ENCODE data around the gene IREB2.
"Not testable (repeated sequence)": the region's sequence is repeated elsewhere in the genome, so short reads cannot be mapped to it uniquely, and the experiment has no call there.

The IREB2 gene

DNA sequence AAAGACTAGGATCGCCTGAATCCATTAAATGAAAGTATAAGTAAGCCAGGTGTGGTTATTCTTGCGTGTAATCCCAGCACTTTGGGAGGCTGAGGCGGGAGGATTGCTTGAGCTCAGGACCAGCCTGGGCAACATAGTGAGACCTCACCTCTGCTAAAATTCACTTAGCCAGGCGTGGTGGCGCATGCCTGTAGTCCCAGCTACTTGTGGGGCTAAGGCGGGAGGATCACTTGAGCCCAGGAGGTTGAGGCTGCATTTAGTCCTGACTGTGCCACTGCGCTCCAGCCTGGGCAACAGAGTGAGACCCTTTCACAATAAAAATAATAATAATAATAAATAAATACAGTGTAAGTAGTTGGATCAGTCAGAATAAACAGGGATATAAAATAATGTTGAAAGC, 43.9 kb downstream of the IREB2 start:
- no peak for DNase-seq (ENCODE audit: low read depth)

DNA sequence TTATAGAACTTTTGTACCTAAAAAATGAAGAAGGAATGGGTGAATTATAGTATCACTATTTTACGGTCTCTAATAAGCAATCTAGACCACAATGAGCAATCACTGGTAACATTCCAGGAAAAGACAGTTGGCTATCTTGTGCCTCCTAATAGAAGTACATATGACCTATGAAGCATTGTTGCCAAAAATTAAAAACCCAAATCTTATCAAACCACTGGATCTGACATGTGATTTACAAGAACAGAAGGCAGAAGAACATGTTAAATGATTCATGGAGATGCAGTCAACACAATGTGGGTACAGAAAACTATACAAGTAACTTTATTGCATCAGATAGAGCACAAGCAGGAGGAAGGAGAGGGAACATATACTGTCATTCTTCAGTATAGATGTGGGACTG, 54.9 kb downstream of the IREB2 start:
- DNase-seq (ENCODE audit: low read depth), result no peak

DNA sequence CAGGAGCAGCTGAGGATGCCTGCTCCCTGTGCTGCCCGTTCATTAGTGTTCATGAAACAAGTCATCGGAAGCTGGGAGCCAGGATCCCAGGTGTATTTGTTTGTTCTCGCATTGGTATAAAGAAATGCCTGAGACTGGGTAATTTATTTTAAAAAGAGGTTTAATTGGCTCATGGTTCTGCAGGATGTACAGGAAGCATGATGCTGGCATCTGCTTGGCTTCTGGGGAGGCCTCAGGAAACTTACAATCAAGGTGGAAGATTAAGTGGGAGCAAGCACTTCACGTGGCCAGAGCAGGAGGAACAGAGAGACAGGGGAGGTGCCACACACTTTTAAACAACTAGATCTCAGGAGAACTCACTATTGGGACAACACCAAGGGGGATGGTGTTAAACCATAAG, 63.8 kb downstream of the IREB2 start:
- no peak for DNase-seq (ENCODE audit: low read depth)

DNA sequence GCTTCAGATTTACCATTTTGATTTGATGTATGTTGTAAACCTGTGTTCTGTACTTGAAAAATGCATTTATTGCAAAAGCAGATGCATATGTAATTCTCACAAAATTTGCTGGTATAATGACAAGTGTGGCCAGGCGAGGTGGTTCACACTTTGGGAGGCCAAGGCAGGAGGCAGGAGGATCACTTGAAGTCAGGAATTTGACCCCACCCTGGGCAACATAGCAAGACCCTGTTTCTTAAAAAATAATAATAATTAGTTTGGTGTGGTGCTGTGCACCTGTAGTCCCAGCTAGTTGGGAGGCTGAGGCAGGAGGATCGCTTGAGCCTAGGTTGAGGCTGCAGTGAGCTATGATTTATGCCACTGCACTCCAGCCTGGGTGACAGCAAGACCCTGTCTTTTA, 64.6 kb downstream of the IREB2 start:
- DNase-seq (ENCODE audit: low read depth), result no peak

DNA sequence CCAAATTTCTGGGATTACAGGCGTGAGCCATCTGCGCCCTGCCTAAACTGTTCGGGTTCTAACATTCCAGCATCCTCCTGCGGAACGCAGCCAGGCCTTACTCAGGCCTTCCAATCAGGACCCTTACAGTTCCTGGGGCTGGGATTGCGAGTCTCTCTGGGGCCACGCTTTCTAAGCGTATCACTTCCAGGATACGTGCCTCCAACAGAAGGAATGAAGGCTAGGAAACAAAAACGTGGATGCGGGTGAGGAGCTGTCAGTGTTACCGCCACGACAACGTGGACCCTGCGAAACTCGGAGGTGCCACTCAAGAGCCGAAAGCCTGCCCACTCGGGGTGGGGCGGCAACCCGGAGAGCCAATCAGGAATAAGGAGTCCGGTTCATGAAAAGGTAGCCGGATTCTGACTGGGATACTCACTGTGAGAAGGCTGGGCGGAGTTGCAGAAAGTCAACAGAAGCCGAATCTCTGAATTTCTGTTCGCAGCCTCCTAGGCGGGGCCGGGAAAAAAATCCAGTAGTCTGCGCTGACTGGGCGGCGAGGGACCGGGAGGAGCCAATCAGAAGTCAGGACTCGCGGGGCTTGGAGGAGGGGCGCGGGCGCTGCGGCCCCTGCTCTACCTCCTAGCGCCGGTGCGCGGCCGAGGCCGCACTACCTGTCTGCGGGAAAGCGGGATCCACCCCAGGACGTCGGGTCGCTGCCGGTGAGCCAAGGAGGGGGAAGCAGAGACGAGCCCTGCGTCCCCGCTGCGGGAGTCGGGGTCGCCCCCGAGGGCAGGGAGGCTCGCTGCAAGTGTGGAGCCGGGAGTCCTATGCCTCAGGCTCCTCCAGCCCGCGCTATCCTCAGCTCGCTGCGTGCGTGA, 69.2 kb downstream of the IREB2 start, which contains the start of gene HYKK:
TSS of gene HYKK (plus strand) at position 607 of the 860 bp plus-strand sequence. CDS start 5,512 bp downstream, outside the sequence.
- peak; percentile 68 for DNase-seq (ENCODE audit: low read depth)

DNA sequence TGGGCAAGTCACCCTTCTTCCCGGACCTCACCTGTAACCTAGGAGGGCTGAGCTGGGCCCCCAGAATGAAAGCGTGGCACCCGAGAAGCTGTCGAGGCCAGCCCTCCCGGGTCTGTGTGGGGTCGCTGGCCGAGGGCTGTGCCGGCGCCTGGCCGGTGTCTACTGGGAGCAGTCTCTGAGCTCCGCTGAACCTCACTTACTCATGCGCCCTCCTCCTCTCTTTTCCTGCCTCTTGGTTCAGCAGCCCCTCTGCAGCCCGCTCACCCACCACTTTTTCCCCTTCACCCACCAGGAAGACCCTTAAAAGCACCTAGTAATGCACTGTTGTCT, 69.8 kb downstream of the IREB2 start:
- no peak for DNase-seq (ENCODE audit: low read depth)

DNA sequence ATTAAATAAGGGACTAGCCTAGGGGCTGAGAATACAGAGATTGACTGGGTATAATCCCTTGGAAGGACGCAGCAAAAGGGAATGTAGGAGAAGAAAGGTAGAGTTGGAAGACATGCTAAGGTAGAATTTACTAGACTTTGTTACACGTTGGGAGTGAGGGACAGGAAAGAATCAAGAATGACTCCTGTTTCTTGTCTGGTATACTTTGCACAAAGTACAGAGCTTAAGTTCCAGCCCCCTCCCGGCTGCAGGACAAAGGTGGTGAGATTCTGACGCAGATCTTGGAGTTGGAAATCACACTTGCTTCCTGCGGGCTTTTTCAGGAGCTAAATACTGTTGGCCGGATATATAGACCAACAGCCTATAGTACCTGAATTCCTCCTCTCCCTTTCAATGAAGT, 70.3 kb downstream of the IREB2 start:
- no peak for DNase-seq (ENCODE audit: low read depth)

DNA sequence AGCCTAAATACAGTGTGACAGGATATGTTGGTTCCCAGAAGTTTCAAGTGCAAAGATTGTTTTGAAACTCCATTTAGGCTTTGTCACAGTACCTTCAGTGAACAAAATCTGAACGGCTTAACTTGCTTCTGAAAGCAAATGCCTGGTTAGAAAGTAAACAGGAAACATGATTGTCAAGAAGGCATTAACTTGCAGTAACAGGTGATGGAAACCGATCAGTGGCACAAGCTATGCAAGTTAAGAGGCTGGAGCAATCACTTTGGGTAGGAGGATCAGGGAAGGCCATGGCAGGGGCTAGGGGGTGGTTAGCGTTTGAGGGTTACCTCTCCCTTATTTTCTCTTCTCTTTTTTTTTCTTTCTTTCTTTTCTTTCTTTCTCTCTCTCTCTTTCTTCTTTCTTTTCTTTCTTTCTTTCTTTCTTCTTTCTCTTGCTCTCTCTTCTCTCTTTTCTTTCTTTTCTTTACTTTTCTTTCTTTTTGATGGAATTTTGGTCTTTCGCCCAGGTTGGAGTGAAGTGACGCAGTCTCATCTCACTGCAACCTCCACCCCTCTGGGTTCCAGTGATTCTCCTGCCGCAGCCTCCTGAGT, 71.8 kb downstream of the IREB2 start:
- no peak for DNase-seq (ENCODE audit: low read depth)

DNA sequence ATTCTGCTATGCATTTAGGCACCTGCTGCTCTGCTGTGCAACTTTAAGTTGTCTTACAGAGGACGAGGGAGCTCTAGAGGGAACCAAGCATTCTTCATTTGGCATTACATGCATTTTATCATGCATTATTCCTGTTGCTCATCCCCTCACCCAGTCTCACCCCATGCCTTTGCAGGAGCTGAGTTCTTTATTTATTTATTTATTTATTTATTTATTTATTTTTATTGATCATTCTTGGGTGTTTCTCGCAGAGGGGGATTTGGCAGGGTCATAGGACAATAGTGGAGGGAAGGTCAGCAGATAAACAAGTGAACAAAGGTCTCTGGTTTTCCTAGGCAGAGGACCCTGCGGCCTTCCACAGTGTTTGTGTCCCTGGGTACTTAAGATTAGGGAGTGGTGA, 82.0 kb downstream of the IREB2 start:
- not testable (repeated sequence) for DNase-seq (ENCODE audit: low read depth)

DNA sequence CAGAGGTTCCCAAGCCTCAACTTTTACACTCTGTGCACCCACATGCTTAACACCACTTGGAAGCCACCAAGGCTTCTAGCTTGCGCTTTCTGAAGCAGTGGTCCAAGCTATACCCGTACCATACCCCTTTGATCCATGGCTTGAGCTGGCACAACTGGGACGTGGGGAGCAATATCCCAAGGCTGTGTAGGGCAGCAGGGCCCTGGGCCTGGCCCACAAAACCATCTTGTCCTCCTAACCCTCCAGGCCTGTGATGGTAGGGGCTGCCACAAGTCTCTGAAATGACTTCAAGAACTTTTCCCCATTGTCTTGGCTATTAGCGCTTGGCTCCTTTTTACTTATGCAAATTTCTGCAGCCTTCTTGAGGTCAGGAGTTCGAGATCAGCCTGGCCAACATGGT, 86.2 kb downstream of the IREB2 start:
- DNase-seq (ENCODE audit: low read depth), result no peak

DNA sequence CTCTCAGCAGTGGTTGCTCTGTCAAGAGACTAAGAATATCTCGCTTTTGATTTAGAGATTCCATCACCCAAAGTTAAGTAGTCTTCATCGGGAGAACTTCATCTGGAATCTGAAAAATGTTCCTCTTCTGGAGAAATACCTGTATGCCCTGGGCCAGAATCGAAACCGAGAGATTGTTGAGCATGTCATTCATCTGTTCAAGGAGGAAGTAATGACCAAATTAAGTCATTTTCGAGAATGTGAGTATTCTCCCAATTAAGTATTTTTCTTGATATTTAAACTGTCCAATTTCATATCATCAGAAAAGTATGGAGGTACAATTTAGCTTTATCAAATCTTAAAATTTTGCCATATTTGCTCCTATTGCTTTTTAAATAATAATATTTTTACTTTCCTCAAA, 89.3 kb downstream of the IREB2 start:
- no peak for DNase-seq (ENCODE audit: low read depth)

DNA sequence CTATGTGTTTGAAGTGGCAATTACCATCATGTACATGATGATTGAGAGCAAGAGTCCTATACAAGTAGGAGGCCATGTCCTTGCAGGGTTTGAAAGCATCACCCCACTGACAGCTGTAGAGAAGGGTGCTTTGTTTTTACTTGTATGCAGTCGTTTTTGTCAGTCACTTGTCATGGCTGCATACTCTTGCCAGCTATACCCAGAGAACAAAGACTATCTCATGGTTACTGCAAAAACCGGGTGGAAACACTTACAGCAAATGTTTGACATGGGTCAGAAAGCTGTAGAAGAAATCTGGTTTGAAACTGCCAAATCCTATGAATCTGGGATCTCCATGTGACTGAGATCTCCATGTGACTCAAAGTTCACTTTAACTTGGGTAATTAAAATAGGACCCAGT, 95.3 kb downstream of the IREB2 start:
- no peak for DNase-seq (ENCODE audit: low read depth)

DNA sequence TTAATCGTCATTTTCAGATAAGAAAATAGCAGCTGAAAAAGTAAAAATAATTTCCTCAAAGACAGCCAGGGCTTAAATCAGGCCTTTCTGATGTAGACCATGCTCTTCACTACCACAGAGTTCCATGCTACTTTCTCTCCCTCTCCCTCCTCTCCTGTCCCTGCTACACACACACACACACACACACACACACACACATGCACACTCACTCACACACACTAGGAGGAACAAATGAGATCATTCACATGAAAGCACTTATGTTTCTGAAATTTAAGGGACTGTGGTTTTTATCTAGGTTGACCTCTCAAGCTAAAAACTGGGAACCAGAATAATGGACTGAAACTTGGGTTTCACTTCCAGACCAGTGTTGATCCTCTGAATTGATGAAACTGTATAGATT, 98.1 kb downstream of the IREB2 start:
- DNase-seq (ENCODE audit: low read depth), result no peak

DNA sequence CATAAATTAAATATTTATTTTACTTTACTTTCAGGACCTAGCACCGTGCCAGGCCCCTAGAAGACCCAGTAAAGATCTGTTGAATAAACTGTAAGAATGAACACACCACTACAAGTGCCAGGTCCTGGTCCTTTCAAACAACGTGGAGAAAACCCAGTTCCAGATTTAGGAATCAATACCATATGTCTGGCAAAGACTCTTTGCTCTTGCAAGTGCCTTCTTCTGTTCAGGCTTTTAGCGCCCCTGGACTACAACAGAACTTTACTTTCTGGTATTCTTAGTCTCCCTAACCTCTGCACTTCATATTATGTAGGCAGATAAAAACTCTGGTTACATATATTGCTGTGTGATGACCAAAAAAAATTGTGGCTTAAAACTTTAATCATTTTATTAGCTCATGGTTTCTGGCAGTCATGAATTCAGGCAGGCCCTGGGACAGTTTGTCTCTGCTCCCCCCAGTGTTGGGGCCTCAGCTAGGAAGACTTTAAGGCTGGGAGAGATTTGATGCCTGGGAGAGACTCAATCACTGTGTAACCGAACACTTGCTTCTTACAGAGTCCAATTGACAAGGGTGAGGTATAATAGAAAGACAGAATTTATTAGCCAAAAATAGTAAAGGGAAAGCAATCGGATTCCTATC, 99.4 kb downstream of the IREB2 start:
- DNase-seq (ENCODE audit: low read depth), result no peak

DNA sequence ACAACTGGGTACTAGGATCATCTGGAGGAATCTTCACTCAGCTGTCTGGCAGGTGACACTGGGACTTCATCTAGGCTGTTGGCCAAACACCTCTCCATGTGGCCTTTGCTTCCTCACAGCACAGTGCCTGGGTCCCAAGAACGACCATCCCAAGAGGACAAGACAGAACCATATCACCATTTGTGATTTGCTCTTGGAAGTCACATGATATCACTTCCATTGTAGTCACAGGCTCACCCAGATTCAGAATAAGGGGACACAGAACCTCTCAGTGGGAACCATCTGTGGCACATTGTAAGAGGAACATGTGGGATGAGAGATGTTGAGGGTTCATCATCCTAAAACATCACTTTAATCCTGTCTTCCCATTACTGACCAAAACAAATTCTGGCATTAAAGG, 100.3 kb downstream of the IREB2 start:
- DNase-seq (ENCODE audit: low read depth), result no peak

DNA sequence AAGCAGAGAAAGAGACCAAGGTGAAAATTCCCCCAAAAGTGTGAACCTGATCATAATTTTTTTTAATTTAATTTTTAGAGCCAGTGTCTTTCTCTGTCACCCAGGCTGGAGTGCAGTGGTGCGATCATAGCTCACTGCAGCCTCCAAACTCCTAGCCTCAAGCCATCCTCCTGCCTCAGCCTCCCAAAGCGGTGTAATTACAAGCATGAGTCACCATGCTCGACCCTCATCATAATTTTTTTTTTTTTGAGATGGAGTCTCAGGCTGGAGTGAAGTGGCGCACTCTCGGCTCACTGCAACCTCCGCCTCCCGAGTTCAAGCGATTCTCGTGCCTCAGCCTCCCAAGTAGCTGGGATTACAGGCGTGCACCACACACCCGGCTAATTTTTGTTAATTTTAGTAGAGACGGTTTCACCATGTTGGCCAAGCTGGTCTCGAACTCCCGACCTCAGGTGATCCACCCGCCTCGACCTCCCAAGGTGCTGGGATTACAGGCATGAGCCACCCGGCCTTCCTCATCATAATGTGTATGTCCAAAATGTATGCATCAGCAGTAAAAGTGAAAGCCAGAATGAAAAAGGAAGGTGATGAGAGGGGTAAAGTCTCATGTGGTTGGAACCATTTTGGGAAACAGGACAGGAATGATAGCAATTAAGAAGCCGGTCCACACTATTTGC, 101.6 kb downstream of the IREB2 start:
- DNase-seq (ENCODE audit: low read depth), result not testable (repeated sequence)

DNA sequence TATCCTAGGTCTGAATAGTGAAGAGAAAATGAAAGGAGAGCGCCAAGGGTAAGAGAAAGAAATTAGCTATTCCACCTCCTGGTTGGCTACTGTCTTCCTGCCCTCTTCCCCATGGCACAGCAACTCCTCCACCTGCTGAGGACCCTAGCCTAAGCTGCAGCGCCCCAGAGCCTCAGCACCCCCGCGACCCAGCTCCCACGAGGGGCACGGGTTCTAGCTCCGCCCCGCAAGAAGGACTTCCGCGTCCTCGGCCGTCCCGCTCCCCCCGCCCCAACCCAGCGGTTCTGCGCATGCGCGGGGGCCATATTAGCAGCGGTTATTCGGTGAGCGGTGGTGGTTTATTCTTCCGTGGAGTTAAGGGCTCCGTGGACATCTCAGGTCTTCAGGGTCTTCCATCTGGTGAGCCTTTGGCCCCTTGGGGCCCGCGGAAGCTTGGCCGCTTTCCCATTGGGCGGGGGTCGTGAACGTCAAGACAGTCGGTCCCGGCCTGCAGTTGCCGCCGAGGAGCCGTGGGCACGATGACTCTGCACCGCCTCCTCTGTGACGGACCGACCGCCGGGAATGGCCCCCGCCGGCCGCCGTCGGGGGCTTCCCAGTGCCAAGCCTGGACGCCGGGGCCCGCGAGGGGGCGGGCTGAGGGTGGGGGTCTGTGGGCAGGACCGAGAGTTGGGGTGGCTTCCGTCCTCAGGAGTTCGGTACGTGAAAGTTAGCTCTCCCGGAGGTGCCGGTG, 102.3 kb downstream of the IREB2 start, which contains the start of gene PSMA4:
TSS of gene PSMA4 (plus strand) at position 304 of the 730 bp plus-strand sequence. CDS start 1,484 bp downstream, outside the sequence.
- peak; percentile 96 for DNase-seq (ENCODE audit: low read depth)

DNA sequence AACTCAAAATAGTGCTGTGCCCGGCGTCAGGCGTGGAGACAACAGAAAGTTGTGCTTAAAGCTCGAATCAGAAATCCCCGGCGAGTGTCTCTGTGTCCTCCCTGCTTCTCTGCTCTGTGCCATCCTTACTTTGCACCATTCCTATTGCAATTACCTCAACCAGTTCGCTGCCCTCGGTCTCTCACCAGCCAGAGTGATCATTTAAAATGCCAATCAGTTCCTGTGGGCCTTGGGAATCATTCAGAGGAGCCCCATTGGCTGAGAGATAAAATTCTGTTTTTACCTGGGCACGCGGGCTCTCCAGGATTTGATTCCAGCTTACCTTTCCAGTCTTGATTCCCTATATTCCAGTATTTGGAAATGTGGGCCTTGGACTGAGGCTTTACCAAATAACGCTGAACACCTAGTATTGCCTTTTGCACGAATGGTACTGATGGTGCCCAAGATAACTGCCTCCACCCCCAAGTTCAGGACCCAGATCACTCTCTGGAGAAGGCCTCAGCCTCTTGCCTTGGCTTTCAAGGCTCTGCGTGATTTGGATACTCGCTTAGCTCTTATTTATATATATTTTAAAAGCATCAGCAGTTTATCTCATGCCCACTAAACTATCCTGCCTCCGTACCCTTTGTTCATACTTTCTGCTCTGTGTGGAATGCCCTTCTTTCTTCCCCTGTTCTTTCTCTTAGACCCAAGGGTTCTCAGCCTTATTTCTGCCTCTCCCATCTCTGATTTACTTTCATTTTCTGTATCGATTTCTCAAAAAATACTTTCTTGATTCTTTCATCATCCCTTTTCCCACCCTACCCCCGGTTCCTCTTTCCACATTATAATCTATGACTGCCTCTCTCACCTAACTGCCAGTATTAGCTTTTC, 103.1 kb downstream of the IREB2 start:
- DNase-seq (ENCODE audit: low read depth), result no peak

DNA sequence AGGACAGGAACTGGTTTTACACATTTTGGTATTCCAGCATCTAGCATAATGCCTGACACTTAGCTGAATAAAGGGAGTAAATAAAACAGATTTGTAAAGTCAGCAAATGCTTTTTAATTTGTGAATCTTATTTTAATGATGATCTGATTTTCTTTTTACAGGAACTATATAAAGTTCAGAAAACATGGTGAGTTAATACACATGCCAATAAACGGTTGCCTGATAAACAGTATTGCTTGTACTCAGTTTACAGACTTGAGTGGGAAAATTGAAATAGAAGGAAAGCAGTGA, 103.7 kb downstream of the IREB2 start:
- no peak for DNase-seq (ENCODE audit: low read depth)

DNA sequence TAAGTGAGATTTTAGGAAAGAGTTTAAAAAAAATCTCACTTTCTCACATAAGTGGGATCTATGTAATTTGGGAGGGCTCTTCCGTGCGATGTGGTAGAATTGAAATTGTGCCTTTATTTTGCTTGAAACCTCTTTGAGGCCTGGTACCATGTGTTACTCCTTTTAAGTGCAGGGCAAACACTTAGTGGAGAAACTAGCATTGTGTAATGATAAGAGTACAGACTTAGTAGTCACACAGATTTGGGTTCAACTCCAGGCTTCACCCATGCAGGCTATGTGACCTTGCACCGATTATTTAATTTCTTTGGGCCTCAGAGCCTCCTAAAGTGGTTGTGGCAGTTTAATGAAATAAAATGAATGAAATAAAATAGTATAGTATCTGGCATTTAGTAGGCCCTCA, 104.6 kb downstream of the IREB2 start:
- DNase-seq (ENCODE audit: low read depth), result no peak

DNA sequence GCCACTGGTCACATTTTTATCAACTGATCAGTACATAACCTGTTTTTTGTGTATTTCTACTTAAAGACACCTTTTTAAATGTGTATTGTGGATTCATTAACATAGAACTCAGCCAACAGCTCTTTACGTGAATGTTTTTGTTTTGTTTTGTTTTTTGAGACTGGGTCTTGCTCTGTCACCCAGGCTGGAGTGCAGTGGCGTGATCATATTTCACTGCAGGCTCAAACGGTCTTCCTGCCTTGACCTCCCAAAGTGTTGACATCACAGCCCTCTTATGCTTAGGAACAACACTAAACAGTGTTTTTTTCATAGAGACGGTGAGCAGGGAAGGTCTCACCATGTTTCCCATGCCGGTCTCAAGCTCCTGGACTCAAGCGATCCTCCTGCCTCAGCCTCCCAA, 112.2 kb downstream of the IREB2 start:
- DNase-seq (ENCODE audit: low read depth), result no peak

All from stimulated activated CD8-positive, alpha-beta memory T cell treated with anti-CD3 and anti-CD28 coated beads, Interleukin-4, amount 100 ng/mL, for 24 hours (primary cell).